Natural killer cell (primary cell): Measurements from ENCODE around the gene PCBP3. TPM values are rescaled to one million over a fixed set of nuclear protein-coding genes. Genes with fewer than 3 reads are reported as not detected.

ENCODE experiments used
- ATAC-seq, 3 donors: fragments of 150-1000 bp in 2 of 3; fragments of 200-7000 bp in 1 of 3; cut with Tn5 transposase; 1 replicate in 1 of 3; 2 replicates in 2 of 3; pipeline ENCODE4 v1.10.0; 2021; ENCODE audit warnings: mild to moderate bottlenecking in 2 of 3, moderate library complexity in 2 of 3
- DNase-seq, 2 donors: peaks; one replicate each; pipeline versions ENCODE4 v3.0.0 to v3.0.0-alpha.2; 2013 to 2021; ENCODE audit warnings: mixed read lengths in 1 of 2
- H3K27ac ChIP-seq: one replicate; pipeline ENCODE4 v1.5.1; 2013; ENCODE audit warnings: mild to moderate bottlenecking, low read length
- H3K27me3 ChIP-seq: one replicate; pipeline ENCODE4 v1.6.1; 2013; ENCODE audit warnings: low read length; ENCODE audit not compliant: control insufficient read depth, insufficient read depth
- H3K36me3 ChIP-seq: one replicate; pipeline ENCODE4 v1.6.1; 2013; ENCODE audit warnings: low read length; ENCODE audit not compliant: control insufficient read depth, insufficient read depth
- H3K4me1 ChIP-seq: one replicate; pipeline ENCODE4 v1.6.1; 2013; ENCODE audit warnings: low read length; ENCODE audit not compliant: control insufficient read depth, insufficient read depth
- H3K4me3 ChIP-seq: one replicate; pipeline ENCODE4 v1.5.1; 2013; ENCODE audit warnings: low read length
- H3K9me3 ChIP-seq: one replicate; pipeline ENCODE4 v1.6.1; 2013; ENCODE audit warnings: low read length; ENCODE audit not compliant: control insufficient read depth, insufficient read depth
- H3K27ac Mint-ChIP-seq, 2 donors: one replicate each; pipeline ENCODE4 v1.8.0; 2022; ENCODE audit warnings: mild to moderate bottlenecking in 2 of 2, mixed read lengths in 2 of 2, moderate library complexity in 1 of 2
- H3K27me3 Mint-ChIP-seq, 2 donors: one replicate each; pipeline ENCODE4 v1.8.0; 2022; ENCODE audit warnings: low read depth in 2 of 2, mixed read lengths in 2 of 2
- H3K36me3 Mint-ChIP-seq: one replicate; pipeline ENCODE4 v1.8.0; 2022; ENCODE audit warnings: mixed read lengths
- H3K4me1 Mint-ChIP-seq, 2 donors: one replicate each; pipeline ENCODE4 v1.8.0; 2022; ENCODE audit warnings: mixed read lengths in 2 of 2
- H3K4me3 Mint-ChIP-seq: one replicate; pipeline ENCODE4 v1.8.0; 2022; ENCODE audit warnings: mild to moderate bottlenecking, moderate library complexity, mixed read lengths
- H3K9me3 Mint-ChIP-seq, 2 donors: one replicate each; pipeline ENCODE4 v1.8.0; 2022; ENCODE audit warnings: mixed read lengths in 2 of 2
- WGBS: methylation state at CpG from one replicate; pipeline ENCODE4 v1.1.7; 2013; ENCODE audit warnings: missing lambda C conversion rate; ENCODE audit not compliant: insufficient coverage; 5-methylcytosine and 5-hydroxymethylcytosine counted together
- intact Hi-C: fragments of 100-400 bp; cut with micrococcal nuclease; formaldehyde crosslinking; loops from one replicate; pipeline ENCODE4 v1.14.2; 2022
- total RNA-seq, 4 donors: library from RNA; stranded (reverse); fragments of 120-200 nt in 1 of 4; gene quantifications; one replicate each; pipeline versions ENCODE4 v1.2.3 to v1.2.4, GENCODE V29; 2013 to 2022
- TF ChIP-seq, protein P1 (sequence below): fragments of 200-600 bp; IDR thresholded peaks from one replicate; pipeline ENCODE4 v1.8.0; 2022; ENCODE audit warnings: antibody characterized with exemption

The PCBP3 gene
- total RNA-seq, 3 donors from 2014 or later (not counting 1 experiment from before 2014, with no cell fraction given): 0.50 to 3.0 (median 0.52) TPM

DNA sequence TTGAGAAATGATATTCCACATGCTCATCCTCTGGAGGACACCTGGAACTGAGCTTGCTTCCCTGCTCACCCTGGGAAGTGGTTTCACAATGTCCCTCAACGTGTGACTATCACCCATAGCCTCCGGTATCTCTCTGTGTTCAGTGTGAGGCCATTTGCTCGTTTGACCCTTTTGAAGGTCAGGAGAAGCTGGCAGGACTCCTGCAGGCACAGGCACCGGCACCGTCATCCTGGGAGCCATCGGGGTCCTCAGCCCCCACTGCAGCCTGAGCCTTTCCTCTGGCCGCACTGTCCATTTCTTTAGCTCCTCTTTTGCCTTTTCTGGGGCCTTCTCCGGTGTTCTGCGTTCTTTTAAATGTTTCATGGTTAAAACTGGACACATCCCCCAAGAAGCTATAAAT is 178.5 kb downstream of the PCBP3 start:
- TF ChIP-seq, protein P1, sequence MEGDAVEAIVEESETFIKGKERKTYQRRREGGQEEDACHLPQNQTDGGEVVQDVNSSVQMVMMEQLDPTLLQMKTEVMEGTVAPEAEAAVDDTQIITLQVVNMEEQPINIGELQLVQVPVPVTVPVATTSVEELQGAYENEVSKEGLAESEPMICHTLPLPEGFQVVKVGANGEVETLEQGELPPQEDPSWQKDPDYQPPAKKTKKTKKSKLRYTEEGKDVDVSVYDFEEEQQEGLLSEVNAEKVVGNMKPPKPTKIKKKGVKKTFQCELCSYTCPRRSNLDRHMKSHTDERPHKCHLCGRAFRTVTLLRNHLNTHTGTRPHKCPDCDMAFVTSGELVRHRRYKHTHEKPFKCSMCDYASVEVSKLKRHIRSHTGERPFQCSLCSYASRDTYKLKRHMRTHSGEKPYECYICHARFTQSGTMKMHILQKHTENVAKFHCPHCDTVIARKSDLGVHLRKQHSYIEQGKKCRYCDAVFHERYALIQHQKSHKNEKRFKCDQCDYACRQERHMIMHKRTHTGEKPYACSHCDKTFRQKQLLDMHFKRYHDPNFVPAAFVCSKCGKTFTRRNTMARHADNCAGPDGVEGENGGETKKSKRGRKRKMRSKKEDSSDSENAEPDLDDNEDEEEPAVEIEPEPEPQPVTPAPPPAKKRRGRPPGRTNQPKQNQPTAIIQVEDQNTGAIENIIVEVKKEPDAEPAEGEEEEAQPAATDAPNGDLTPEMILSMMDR: no peak
- Histone ChIP-seq H3K4me1 (no peaks in the 10 kb centered on the region), H3K36me3 (no peaks in the 10 kb centered on the region), H3K27ac (no peak overlapping the region), H3K27me3 (no peaks in the 10 kb centered on the region), H3K9me3 (no peaks in the 10 kb centered on the region), H3K4me3 (no peak overlapping the region)
- no peak for ATAC-seq
- no peaks in the 10 kb centered on the region for H3K9me3 Mint-ChIP-seq
- no peak overlapping the region for H3K27ac Mint-ChIP-seq
- H3K4me3 Mint-ChIP-seq: no peak overlapping the region
- no peak for DNase-seq
- peaks cover 14 to 20% of the 10 kb centered on the region in 2 donors for H3K27me3 Mint-ChIP-seq
- WGBS: 79% methylated on average over 9 of the region's 9 CpGs
- no peaks in the 10 kb centered on the region for H3K4me1 Mint-ChIP-seq
- intact Hi-C loops: loop anchor here (10.0 kb wide), 1 partner anchor 267 kb away; no protein-coding TSS in a partner anchor
- H3K36me3 Mint-ChIP-seq: no peaks in the 10 kb centered on the region

DNA sequence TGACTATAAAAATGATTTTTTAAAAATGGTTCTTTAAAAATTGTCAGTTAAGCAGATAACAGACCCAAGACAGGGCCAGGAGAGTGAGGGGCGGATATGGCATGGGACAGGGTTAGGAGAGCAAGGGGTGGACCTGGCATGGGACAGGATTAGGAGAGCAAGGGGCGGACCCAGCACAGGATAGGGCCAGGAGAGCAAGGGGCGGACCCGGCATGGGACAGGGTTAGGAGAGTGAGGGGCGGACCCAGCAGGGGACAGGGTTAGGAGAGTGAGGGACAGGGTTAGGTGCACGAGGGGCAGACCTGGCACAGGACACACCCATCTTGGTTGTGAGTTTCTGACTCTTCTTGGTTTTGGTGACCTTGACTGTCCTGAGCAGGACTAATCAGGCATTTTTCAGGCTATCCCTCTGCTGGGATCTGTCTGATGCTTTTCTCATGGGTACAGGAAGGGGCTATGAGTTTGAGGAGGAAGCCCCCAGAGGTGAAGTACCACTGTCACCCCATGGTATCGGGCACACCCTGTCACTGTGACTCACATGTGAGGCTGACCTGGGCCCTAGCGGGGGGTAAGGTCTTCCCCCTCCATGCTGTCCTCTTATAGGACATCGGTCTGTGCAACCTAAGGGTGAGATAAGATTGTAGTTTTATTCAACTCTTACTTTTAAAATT is 179.0 kb downstream of the PCBP3 start:
- H3K27me3 Mint-ChIP-seq: peaks cover 14 to 20% of the 10 kb centered on the region in 2 donors
- no peak overlapping the region for H3K27ac Mint-ChIP-seq

DNA sequence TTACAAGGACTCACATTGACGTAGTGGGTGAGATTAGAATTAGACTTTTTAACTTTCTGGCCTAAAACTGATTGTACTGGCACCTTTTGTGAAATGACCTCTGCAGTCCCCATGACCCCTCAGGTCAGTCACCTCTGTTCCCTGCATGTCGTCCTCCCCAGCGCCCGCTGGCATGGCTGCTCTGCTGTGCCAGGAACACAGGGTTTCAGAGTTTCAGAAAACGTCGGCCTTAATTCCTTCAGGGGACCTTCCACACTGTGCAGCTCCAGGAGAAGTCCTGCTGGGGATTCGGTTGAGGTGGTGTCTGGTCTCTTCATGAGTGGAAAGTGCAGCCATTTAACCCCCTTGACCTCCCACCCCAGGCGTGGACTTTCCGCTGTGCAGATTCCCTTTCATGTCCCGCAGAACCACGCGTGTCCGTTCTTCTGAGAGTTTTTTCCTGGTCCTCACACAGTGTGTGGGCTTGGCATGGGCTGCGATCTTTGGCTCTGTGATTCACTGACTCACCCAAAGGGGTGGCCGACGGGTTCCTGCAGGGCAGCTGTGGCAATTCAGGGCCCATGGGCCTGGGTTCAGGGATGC is 179.7 kb downstream of the PCBP3 start:
- H3K27ac ChIP-seq: no peak overlapping the region
- H3K36me3 ChIP-seq: no peaks in the 10 kb centered on the region
- no peaks in the 10 kb centered on the region for H3K4me1 ChIP-seq
- DNase-seq (no peak), ATAC-seq (no peak)
- WGBS: 94% methylated on average over 16 of the region's 16 CpGs
- H3K27ac Mint-ChIP-seq: no peak overlapping the region
- TF ChIP-seq, protein P1: no peak
- no peaks in the 10 kb centered on the region for H3K27me3 ChIP-seq
- H3K9me3 ChIP-seq: no peaks in the 10 kb centered on the region
- H3K4me1 Mint-ChIP-seq: peaks cover 0 to 4% of the 10 kb centered on the region in 2 donors
- H3K36me3 Mint-ChIP-seq: no peaks in the 10 kb centered on the region
- no peak overlapping the region for H3K4me3 ChIP-seq
- intact Hi-C loops: loop anchor here (10.0 kb wide), 1 partner anchor 268 kb away; no protein-coding TSS in a partner anchor
- no peak overlapping the region for H3K4me3 Mint-ChIP-seq
- no peaks in the 10 kb centered on the region for H3K9me3 Mint-ChIP-seq
- peaks cover 14 to 20% of the 10 kb centered on the region in 2 donors for H3K27me3 Mint-ChIP-seq

More for the DNA sequence above, 179.0 kb downstream of the PCBP3 start:
- no peak overlapping the region for H3K4me3 Mint-ChIP-seq
- H3K27ac ChIP-seq: no peak overlapping the region
- TF ChIP-seq, protein P1: no peak
- intact Hi-C loops: loop anchor here (10.0 kb wide), 1 partner anchor 268 kb away; no protein-coding TSS in a partner anchor
- ATAC-seq: no peak
- no peaks in the 10 kb centered on the region for H3K9me3 Mint-ChIP-seq
- H3K27me3 ChIP-seq: no peaks in the 10 kb centered on the region
- H3K9me3 ChIP-seq: no peaks in the 10 kb centered on the region
- no peak for DNase-seq
- no peaks in the 10 kb centered on the region for H3K36me3 Mint-ChIP-seq
- peaks cover 0 to 4% of the 10 kb centered on the region in 2 donors for H3K4me1 Mint-ChIP-seq
- no peak overlapping the region for H3K4me3 ChIP-seq
- 86% methylated on average over 7 of the region's 9 CpGs for WGBS
- no peaks in the 10 kb centered on the region for H3K4me1 ChIP-seq
- H3K36me3 ChIP-seq: no peaks in the 10 kb centered on the region
